Measurements from ENCODE around the gene WDR7. TPM values are rescaled to one million over a fixed set of nuclear protein-coding genes. Genes with fewer than 3 reads are reported as not detected.

Gene WDR7
- total and polyA plus RNA-seq, 2 experiments from 2014 or later = 5.9 to 19.0 TPM

- Histone ChIP-seq H2AFZ (no peak overlapping the region), H3K79me2 (no peaks in the 10 kb centered on the region), H3K9me2 (replicated peaks; ENCODE audit: insufficient read depth) (no peaks in the 10 kb centered on the region), H3K27me3 (no peaks in the 10 kb centered on the region), H3K4me3 (no peak overlapping the region), H3K4me2 (no peak overlapping the region), H4K20me1 (ENCODE audit: insufficient read depth, poor library complexity, severe bottlenecking) (no peaks in the 10 kb centered on the region), H3K36me3 (replicated peaks; ENCODE audit: insufficient read depth, low read depth) (no peaks in the 10 kb centered on the region), H3K27ac (no peak overlapping the region), H3K9me3 (ENCODE audit: low read depth) (no peaks in the 10 kb centered on the region), H3K4me1 (ENCODE audit: insufficient read depth) (peaks cover 10% of the 10 kb centered on the region)
- DNase-seq (ENCODE audit: low spot score) = no peak
- no peak for TF ChIP-seq EZH2 (IDR thresholded peaks at IDR 0.05; ENCODE audit: borderline replicate concordance)
- no peak for TF ChIP-seq CTCF (IDR thresholded peaks at IDR 0.05; ENCODE audit: poor library complexity)
- no peak for TF ChIP-seq EZH2phosphoT487 (IDR thresholded peaks at IDR 0.05; ENCODE audit: low read depth, severe bottlenecking, unreplicated experiment)
- 82% methylated on average over 2 of the region's 2 CpGs for WGBS (ENCODE audit: low lambda C conversion rate, missing lambda C conversion rate)
Measured at GRCh38 chr18:57002627-57003026, 351.5 kb downstream of the WDR7 start.

GRCh38 chr18:57003342-57003741, 352.2 kb downstream of the WDR7 start:
- peak overlapping the region; percentile 39 for H3K27ac ChIP-seq
- 24% methylated on average over 2 of the region's 2 CpGs for WGBS (ENCODE audit: low lambda C conversion rate, missing lambda C conversion rate)
- TF ChIP-seq CTCF (IDR thresholded peaks at IDR 0.05; ENCODE audit: poor library complexity) = no peak
- no peak for TF ChIP-seq EZH2 (IDR thresholded peaks at IDR 0.05; ENCODE audit: borderline replicate concordance)
- TF ChIP-seq EZH2phosphoT487 (IDR thresholded peaks at IDR 0.05; ENCODE audit: low read depth, severe bottlenecking, unreplicated experiment) = no peak

GRCh38 chr18:57004366-57005121, 353.4 kb downstream of the WDR7 start:
- 66% methylated on average over 5 of the region's 5 CpGs for WGBS (ENCODE audit: low lambda C conversion rate, missing lambda C conversion rate)
- DNase-seq (ENCODE audit: low spot score) = peak; percentile 31
- no peaks in the 10 kb centered on the region for H4K20me1 ChIP-seq (ENCODE audit: insufficient read depth, poor library complexity, severe bottlenecking)
- H3K9me2 ChIP-seq (replicated peaks; ENCODE audit: insufficient read depth) = no peaks in the 10 kb centered on the region
- no peak overlapping the region for H3K4me3 ChIP-seq
- H3K27me3 ChIP-seq = no peaks in the 10 kb centered on the region
- H3K4me2 ChIP-seq = no peak overlapping the region
- no peaks in the 10 kb centered on the region for H3K9me3 ChIP-seq (ENCODE audit: low read depth)
- no peak for TF ChIP-seq CTCF (IDR thresholded peaks at IDR 0.05; ENCODE audit: poor library complexity)
- TF ChIP-seq EZH2 (IDR thresholded peaks at IDR 0.05; ENCODE audit: borderline replicate concordance) = no peak
- TF ChIP-seq EZH2phosphoT487 (IDR thresholded peaks at IDR 0.05; ENCODE audit: low read depth, severe bottlenecking, unreplicated experiment) = no peak
- H3K4me1 ChIP-seq (ENCODE audit: insufficient read depth) = peaks cover 10% of the 10 kb centered on the region
- H3K79me2 ChIP-seq = no peaks in the 10 kb centered on the region
- H3K27ac ChIP-seq = peak overlapping the region; percentile 79
- H2AFZ ChIP-seq = no peak overlapping the region
- no peaks in the 10 kb centered on the region for H3K36me3 ChIP-seq (replicated peaks; ENCODE audit: insufficient read depth, low read depth)

More at GRCh38 chr18:57003342-57003741, 352.2 kb downstream of the WDR7 start:
- H3K9me3 ChIP-seq (ENCODE audit: low read depth) = no peaks in the 10 kb centered on the region
- no peaks in the 10 kb centered on the region for H3K79me2 ChIP-seq
- DNase-seq (ENCODE audit: low spot score) = no peak
- H3K4me1 ChIP-seq (ENCODE audit: insufficient read depth) = peaks cover 10% of the 10 kb centered on the region
- H3K36me3 ChIP-seq (replicated peaks; ENCODE audit: insufficient read depth, low read depth) = no peaks in the 10 kb centered on the region
- H3K4me3 ChIP-seq = no peak overlapping the region
- H3K27me3 ChIP-seq = no peaks in the 10 kb centered on the region
- no peaks in the 10 kb centered on the region for H3K9me2 ChIP-seq (replicated peaks; ENCODE audit: insufficient read depth)
- H4K20me1 ChIP-seq (ENCODE audit: insufficient read depth, poor library complexity, severe bottlenecking) = no peaks in the 10 kb centered on the region
- no peak overlapping the region for H2AFZ ChIP-seq
- no peak overlapping the region for H3K4me2 ChIP-seq
